Coronary artery (tissue), 2 donors: ENCODE results near the gene PAXIP1.

ENCODE experiments used
- DNase-seq: peaks from one replicate; pipeline ENCODE4 v3.0.0-alpha.2; 2017; ENCODE audit warnings: low spot score
- H3K27ac ChIP-seq, 2 donors: fragments of 200-600 bp; sonication (generic); one replicate each; pipeline ENCODE4 v1.5.1; 2016 to 2019
- H3K4me3 ChIP-seq: fragments of 200-600 bp; sonication (generic); 2 replicates; pipeline ENCODE4 v1.5.1; 2016; ENCODE audit warnings: mild to moderate bottlenecking, moderate library complexity
- CTCF ChIP-seq: fragments of 200-600 bp; sonication (generic); IDR thresholded peaks from one replicate; pipeline ENCODE4 v1.5.1; 2019; ENCODE audit warnings: antibody characterized with exemption

The PAXIP1 gene

GRCh38 chr7:154984601-154985188 lies 18.2 kb downstream of the PAXIP1 start:
- Histone ChIP-seq H3K27ac (no peak overlapping the region), H3K4me3 (no peak overlapping the region)
- DNase-seq: no peak
- no peak for TF ChIP-seq CTCF

GRCh38 chr7:154978017-154978416 lies 24.9 kb downstream of the PAXIP1 start:
- TF ChIP-seq CTCF: no peak
- no peak overlapping the region for H3K4me3 ChIP-seq
- H3K27ac ChIP-seq: no peak overlapping the region
- DNase-seq: no peak

GRCh38 chr7:154977250-154977649 lies 25.7 kb downstream of the PAXIP1 start:
- no peak for TF ChIP-seq CTCF
- Histone ChIP-seq H3K27ac (no peak overlapping the region), H3K4me3 (no peak overlapping the region)
- no peak for DNase-seq

GRCh38 chr7:154976844-154977243 lies 26.1 kb downstream of the PAXIP1 start:
- Histone ChIP-seq H3K27ac (no peak overlapping the region), H3K4me3 (no peak overlapping the region)
- DNase-seq: no peak
- no peak for TF ChIP-seq CTCF

- DNase-seq: no peak
- TF ChIP-seq CTCF: no peak
- no peak overlapping the region for H3K4me3 ChIP-seq
- no peak overlapping the region for H3K27ac ChIP-seq
These were observed 26.9 kb downstream of the PAXIP1 start for GRCh38 chr7:154975984-154976383.

GRCh38 chr7:154973381-154973780 lies 29.5 kb downstream of the PAXIP1 start:
- no peak overlapping the region for H3K27ac ChIP-seq
- H3K4me3 ChIP-seq: no peak overlapping the region
- TF ChIP-seq CTCF: no peak
- no peak for DNase-seq

GRCh38 chr7:154968336-154969001 lies 34.5 kb downstream of the PAXIP1 start:
- Histone ChIP-seq H3K27ac (no peak overlapping the region), H3K4me3 (no peak overlapping the region)
- no peak for DNase-seq
- no peak for TF ChIP-seq CTCF
